Endothelial cell of umbilical vein (primary cell): ENCODE measurements around the gene DDX54. TPM values are rescaled to one million over a fixed set of nuclear protein-coding genes. Genes with fewer than 3 reads are reported as not detected.

Experiments used
- BruUV-seq: library from RNA; stranded (reverse); fragments of 400-500 nt; replicated peaks from 2 replicates; lab custom pipeline; 2021; lab: Mats Ljungman, UMichigan
- CTCF ChIA-PET: fragments of 300-600, 350-600 bp; sonication (Branson Sonifier 250); formaldehyde crosslinking; loops from one replicate; lab custom pipeline; 2021; ENCODE audit warnings: antibody characterized with exemption, inconsistent platforms; lab: Charles Lee
- POLR2A ChIA-PET: fragments of 300-600, 350-600 bp; sonication (Branson Sonifier 250); formaldehyde crosslinking; loops from one replicate; lab custom pipeline; 2021; ENCODE audit warnings: antibody characterized with exemption, inconsistent platforms; lab: Charles Lee
- DNase-seq: peaks from one replicate; pipeline ENCODE4 v3.0.0-alpha.2; 2011; ENCODE audit warnings: low read depth, low spot score
- FAIRE-seq: peaks from 2 replicates; lab custom pipeline; 2011; peaks lifted over from hg19 to GRCh38; lab: Jason Lieb, UNC
- H2AFZ ChIP-seq: 2 replicates; pipeline ENCODE4 v1.6.0; 2012; ENCODE audit warnings: low read depth, low read length, control low read depth, inconsistent platforms
- H3K27ac ChIP-seq: 2 replicates; pipeline ENCODE4 v1.5.1; 2011; ENCODE audit warnings: low read depth, mild to moderate bottlenecking, control low read depth, low read length, moderate library complexity; ENCODE audit not compliant: insufficient read depth
- H3K27me3 ChIP-seq, 2 experiments: 2 replicates each; pipeline versions ENCODE4 v1.6.0 to v1.6.1; 2011; ENCODE audit warnings: low read length in 2 of 2, mixed read lengths in 1 of 2; ENCODE audit not compliant: control insufficient read depth in 2 of 2, insufficient read depth in 2 of 2
- H3K36me3 ChIP-seq, 2 experiments: 2 replicates in 1 of 2; 3 replicates in 1 of 2; pipeline ENCODE4 v1.5.1; 2011; ENCODE audit warnings: low read length in 2 of 2, mild to moderate bottlenecking in 1 of 2, moderate library complexity in 1 of 2; ENCODE audit not compliant: control insufficient read depth in 2 of 2, insufficient read depth in 2 of 2; ENCODE audit errors: extremely low read depth in 1 of 2
- H3K4me1 ChIP-seq: 3 replicates; pipeline ENCODE4 v1.5.1; 2011; ENCODE audit warnings: mild to moderate bottlenecking, low read length; ENCODE audit not compliant: control insufficient read depth, insufficient read depth; ENCODE audit errors: extremely low read depth
- H3K4me2 ChIP-seq: 2 replicates; pipeline ENCODE4 v1.6.1; 2011; ENCODE audit warnings: low read length, control low read depth, mixed read lengths; ENCODE audit not compliant: insufficient read depth
- H3K4me3 ChIP-seq, 3 experiments: fragments of 200-600 bp in 1 of 3; sonication (generic), shearing (Covaris generic) in 1 of 3; replicated peaks in 1 of 3; 2 replicates each; pipeline ENCODE4 v1.5.1; 2011 to 2016; ENCODE audit warnings: control low read depth in 3 of 3, low read length in 3 of 3, mild to moderate bottlenecking in 2 of 3, inconsistent platforms in 1 of 3, low read depth in 1 of 3, moderate library complexity in 1 of 3; ENCODE audit not compliant: insufficient read depth in 1 of 3
- H3K79me2 ChIP-seq: 2 replicates; pipeline ENCODE4 v1.6.0; 2012; ENCODE audit warnings: low read length, inconsistent platforms; ENCODE audit not compliant: control insufficient read depth, insufficient read depth
- H3K9ac ChIP-seq: replicated peaks from 2 replicates; pipeline ENCODE3; 2011; ENCODE audit warnings: low read length, control low read depth; ENCODE audit not compliant: insufficient read depth; ENCODE audit errors: extremely low read depth
- H3K9me1 ChIP-seq: replicated peaks from 3 replicates; pipeline ENCODE4 v1.6.0; 2011; ENCODE audit warnings: mild to moderate bottlenecking, low read length; ENCODE audit not compliant: control insufficient read depth, insufficient read depth; ENCODE audit errors: extremely low read depth
- H3K9me3 ChIP-seq: replicated peaks from 2 replicates; pipeline ENCODE4 v1.5.1; 2012; ENCODE audit warnings: low read length, inconsistent platforms; ENCODE audit not compliant: control insufficient read depth, insufficient read depth
- H4K20me1 ChIP-seq: replicated peaks from 2 replicates; pipeline ENCODE3; 2011; ENCODE audit warnings: mild to moderate bottlenecking, low read length; ENCODE audit not compliant: control insufficient read depth, insufficient read depth; ENCODE audit errors: extremely low read depth
- EZH2 ChIP-seq: IDR thresholded peaks from 2 replicates; pipeline ENCODE4 v1.6.1; 2012; ENCODE audit warnings: borderline replicate concordance, low read depth, mild to moderate bottlenecking, moderate library complexity, low read length, inconsistent platforms; ENCODE audit not compliant: severe bottlenecking
- FOS ChIP-seq: IDR thresholded peaks from 2 replicates; pipeline ENCODE4 v1.6.1; 2011; ENCODE audit warnings: mild to moderate bottlenecking, low read length, moderate library complexity, borderline replicate concordance; ENCODE audit not compliant: insufficient read depth
- GATA2 ChIP-seq: IDR thresholded peaks from 2 replicates; pipeline ENCODE4 v1.7.0; 2011; ENCODE audit warnings: low read depth, mild to moderate bottlenecking, moderate library complexity, mixed read lengths, low read length; ENCODE audit not compliant: insufficient read length, insufficient read depth
- JUN ChIP-seq: IDR thresholded peaks from 2 replicates; pipeline ENCODE4 v1.6.1; 2011; ENCODE audit warnings: borderline replicate concordance, low read depth; ENCODE audit not compliant: insufficient read length, insufficient read depth
- MYC ChIP-seq: IDR thresholded peaks from one replicate; pipeline ENCODE4 v1.6.1; 2011; ENCODE audit warnings: mild to moderate bottlenecking, low read depth, low read length
- POLR2A ChIP-seq: IDR thresholded peaks from 2 replicates; pipeline ENCODE4 v1.6.1; 2012; ENCODE audit warnings: low read depth, mild to moderate bottlenecking, control low read depth, low read length
- POLR2AphosphoS5 ChIP-seq: IDR thresholded peaks from 2 replicates; pipeline ENCODE4 v1.6.1; 2012; ENCODE audit warnings: low read depth, mild to moderate bottlenecking, control low read depth, low read length, moderate library complexity; ENCODE audit not compliant: insufficient read depth
- dilution Hi-C: fragments of 300-500 bp; cut with MboI; formaldehyde crosslinking; loops from one replicate; pipeline ENCODE4 v1.15.0; 2019; ENCODE audit warnings: low sequenced_read_pairs; ENCODE audit not compliant: extremely low pct_ligation_motif_present
- intact Hi-C: fragments of 100-400 bp; cut with micrococcal nuclease; formaldehyde crosslinking; loops from one replicate; pipeline ENCODE4 v1.10.0; 2022
- polyA plus RNA-seq, 4 experiments: library from polyadenylated mRNA; depleted of rRNA in 3 of 4; stranded (reverse) in 3 of 4; unstranded in 1 of 4; fragments of >200 nt; gene quantifications; 2 replicates each; pipeline versions ENCODE4 v1.2.1 to v1.2.3, GENCODE V29; 2011 to 2012; ENCODE audit warnings: missing spikeins in 1 of 4
- total RNA-seq: library from RNA; stranded (reverse); gene quantifications from 2 replicates; pipeline ENCODE4 v1.2.3, GENCODE V29; 2021
- TF ChIP-seq, protein P1 (sequence below): IDR thresholded peaks from 2 replicates; pipeline ENCODE4 v1.6.1; 2011; ENCODE audit not compliant: insufficient read depth, insufficient read length
- TF ChIP-seq, protein P2 (sequence below), 2 donors: IDR thresholded peaks; 1 replicate in 1 of 2; 2 replicates in 1 of 2; pipeline ENCODE4 v1.5.1; 2011; ENCODE audit warnings: low read length in 2 of 2, mild to moderate bottlenecking in 2 of 2, moderate library complexity in 2 of 2, control low read depth in 1 of 2, inconsistent platforms in 1 of 2, low read depth in 1 of 2; ENCODE audit not compliant: insufficient read depth in 1 of 2; ENCODE audit errors: extremely low read depth in 1 of 2

Gene DDX54
- total and polyA plus RNA-seq, 2 donors (not counting 3 experiments of a cell fraction or from before 2014, with no cell fraction given), result 54.1 to 90.0 TPM

DNA sequence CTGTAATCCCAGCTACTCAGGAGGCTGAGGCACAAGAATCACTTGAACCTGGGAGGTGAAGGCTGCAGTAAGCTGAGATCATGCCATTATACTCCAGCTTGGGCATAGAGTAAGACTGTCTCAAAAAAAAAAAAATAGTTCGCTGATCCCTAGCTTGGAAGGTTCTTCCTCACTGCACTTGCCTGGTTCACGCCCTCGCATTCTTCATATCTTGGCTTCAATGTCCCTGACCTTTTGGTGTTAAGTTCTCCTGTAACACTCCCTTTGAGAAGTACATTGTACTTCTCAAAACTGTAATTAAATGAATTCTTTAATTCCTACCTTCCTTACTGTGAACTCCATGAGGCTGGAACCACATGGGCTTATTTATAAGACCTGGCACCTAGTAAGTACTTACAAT is 19.5 kb upstream of the DDX54 start:
- no peak for DNase-seq
- POLR2A ChIA-PET, result no interaction called here
- intact Hi-C loops, result no loop called here
- Histone ChIP-seq H3K4me3 (no peak overlapping the region), H3K27me3 (no peaks in the 10 kb centered on the region), H2AFZ (no peak overlapping the region), H3K9me3 (no peaks in the 10 kb centered on the region), H3K79me2 (no peaks in the 10 kb centered on the region), H3K9ac (no peak overlapping the region), H3K36me3 (no peaks in the 10 kb centered on the region), H3K4me2 (no peak overlapping the region), H3K27ac (no peak overlapping the region), H3K4me1 (no peaks in the 10 kb centered on the region), H4K20me1 (no peaks in the 10 kb centered on the region), H3K9me1 (no peaks in the 10 kb centered on the region)
- dilution Hi-C loops, result no loop called here
- no TSS peak for BruUV-seq
- TF ChIP-seq POLR2AphosphoS5, result no peak
- TF ChIP-seq, protein P1, sequence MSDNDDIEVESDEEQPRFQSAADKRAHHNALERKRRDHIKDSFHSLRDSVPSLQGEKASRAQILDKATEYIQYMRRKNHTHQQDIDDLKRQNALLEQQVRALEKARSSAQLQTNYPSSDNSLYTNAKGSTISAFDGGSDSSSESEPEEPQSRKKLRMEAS, result no peak
- no peak for TF ChIP-seq EZH2
- no peak for TF ChIP-seq POLR2A
- TF ChIP-seq MYC, result no peak
- no peak for TF ChIP-seq JUN
- no peak for TF ChIP-seq FOS
- TF ChIP-seq, protein P2, sequence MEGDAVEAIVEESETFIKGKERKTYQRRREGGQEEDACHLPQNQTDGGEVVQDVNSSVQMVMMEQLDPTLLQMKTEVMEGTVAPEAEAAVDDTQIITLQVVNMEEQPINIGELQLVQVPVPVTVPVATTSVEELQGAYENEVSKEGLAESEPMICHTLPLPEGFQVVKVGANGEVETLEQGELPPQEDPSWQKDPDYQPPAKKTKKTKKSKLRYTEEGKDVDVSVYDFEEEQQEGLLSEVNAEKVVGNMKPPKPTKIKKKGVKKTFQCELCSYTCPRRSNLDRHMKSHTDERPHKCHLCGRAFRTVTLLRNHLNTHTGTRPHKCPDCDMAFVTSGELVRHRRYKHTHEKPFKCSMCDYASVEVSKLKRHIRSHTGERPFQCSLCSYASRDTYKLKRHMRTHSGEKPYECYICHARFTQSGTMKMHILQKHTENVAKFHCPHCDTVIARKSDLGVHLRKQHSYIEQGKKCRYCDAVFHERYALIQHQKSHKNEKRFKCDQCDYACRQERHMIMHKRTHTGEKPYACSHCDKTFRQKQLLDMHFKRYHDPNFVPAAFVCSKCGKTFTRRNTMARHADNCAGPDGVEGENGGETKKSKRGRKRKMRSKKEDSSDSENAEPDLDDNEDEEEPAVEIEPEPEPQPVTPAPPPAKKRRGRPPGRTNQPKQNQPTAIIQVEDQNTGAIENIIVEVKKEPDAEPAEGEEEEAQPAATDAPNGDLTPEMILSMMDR (IDR thresholded peaks at IDR 0.05; ENCODE audit: extremely low read depth in 1 of 2, insufficient read depth in 1 of 2, low read depth in 1 of 2, low read length in 2 of 2), result no peak
- no peak for TF ChIP-seq GATA2
- CTCF ChIA-PET, result interaction anchor here (1.6 to 2.0 kb wide), 2 partner anchors 8 to 10 kb away, joined by 3 to 5 read pairs; no protein-coding TSS in a partner anchor
- no peak for FAIRE-seq
